Measurements from ENCODE around the gene DMAC2L. TPM values are rescaled to one million over a fixed set of nuclear protein-coding genes. Genes with fewer than 3 reads are reported as not detected.

Gene DMAC2L
- polyA plus RNA-seq, 1 of the 3 experiments (the other 2 are of a cell fraction) = 20.3 TPM

DNA sequence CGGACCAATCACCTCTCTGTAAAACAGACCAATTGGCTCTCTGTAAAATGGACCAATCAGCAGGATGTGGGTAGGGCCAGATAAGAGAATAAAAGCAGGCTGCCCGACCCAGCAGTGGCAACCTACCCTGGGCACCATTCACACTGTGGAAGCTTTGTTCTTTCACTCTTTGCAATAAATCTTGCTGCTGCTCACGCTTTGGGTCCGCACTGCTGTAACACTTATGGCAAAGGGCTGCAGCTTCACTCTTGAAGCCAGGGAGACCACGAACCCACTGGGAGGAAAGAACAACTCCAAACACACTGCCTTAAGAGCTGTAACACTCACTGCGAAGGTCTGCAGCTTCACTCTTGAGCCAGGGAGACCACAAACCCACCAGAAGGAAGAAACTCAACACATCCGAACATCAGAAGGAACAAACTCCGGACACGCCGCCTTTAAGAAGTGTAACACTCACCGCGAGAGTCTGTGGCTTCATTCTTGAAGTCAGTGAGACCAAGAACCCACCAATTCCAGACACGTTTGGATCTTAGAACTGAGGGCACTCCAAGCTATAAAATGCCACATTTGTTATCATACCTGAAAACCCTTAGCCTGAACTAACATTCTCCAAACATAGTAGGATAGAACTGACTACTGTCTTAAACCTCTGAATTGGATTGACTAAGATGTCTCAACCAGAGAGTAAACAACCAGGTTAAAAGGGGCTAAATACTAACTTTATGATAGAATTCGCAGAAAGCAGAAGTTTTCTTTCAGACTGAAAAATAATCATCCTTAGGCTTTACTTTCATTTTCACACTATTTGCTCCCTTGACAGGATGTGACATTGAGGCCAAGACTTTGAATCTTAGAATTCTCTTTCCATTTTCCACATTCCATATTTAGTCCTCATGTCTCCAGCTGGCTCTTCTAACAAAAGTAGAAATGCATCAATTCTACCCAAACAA lies 50.9 kb downstream of the DMAC2L start:
- Histone ChIP-seq H2AFZ (ENCODE audit: low read depth) (peak overlapping the region; percentile 63), H3K27me3 (ENCODE audit: insufficient read depth) (no peaks in the 10 kb centered on the region), H3K79me2 (ENCODE audit: insufficient read depth) (no peaks in the 10 kb centered on the region), H4K20me1 (ENCODE audit: insufficient read depth) (no peaks in the 10 kb centered on the region), H3K9ac (no peak overlapping the region), H3K27ac (ENCODE audit: low read depth in 2 of 2, low read length in 1 of 2) (peak overlapping the region in 1 of 2 experiments; percentile 18; a peak in 2 of 4 replicates), H3F3A (replicated peaks; ENCODE audit: insufficient read depth) (no peaks in the 10 kb centered on the region), H3K9me2 (no peaks in the 10 kb centered on the region), H3K4me3 (ENCODE audit: low read depth in 2 of 2, low read length in 1 of 2) (no peak overlapping the region), H3K4me2 (peak overlapping the region; percentile 40; the same call in 1 of the 2 replicates), H3K4me1 (ENCODE audit: control insufficient read depth in 1 of 2, insufficient read depth in 2 of 2, low read depth in 1 of 2, low read length in 1 of 2) (no peaks in the 10 kb centered on the region), H3K36me3 (replicated peaks in 1 of 2; ENCODE audit: control insufficient read depth in 1 of 2, insufficient read depth in 2 of 2, low read length in 1 of 2) (no peaks in the 10 kb centered on the region), H3K9me3 (no peaks in the 10 kb centered on the region)
- ChIA-PET CTCF (no interaction called here), POLR2A (no interaction called here)
- TF ChIP-seq RXRA (IDR thresholded peaks at IDR 0.05; ENCODE audit: borderline replicate concordance, low read depth) = no peak
- no peak for TF ChIP-seq ELF1 (IDR thresholded peaks at IDR 0.05)
- WGBS (ENCODE audit: low lambda C conversion rate) = 90% methylated on average over 14 of the region's 14 CpGs
- DNase-seq = no peak

DNA sequence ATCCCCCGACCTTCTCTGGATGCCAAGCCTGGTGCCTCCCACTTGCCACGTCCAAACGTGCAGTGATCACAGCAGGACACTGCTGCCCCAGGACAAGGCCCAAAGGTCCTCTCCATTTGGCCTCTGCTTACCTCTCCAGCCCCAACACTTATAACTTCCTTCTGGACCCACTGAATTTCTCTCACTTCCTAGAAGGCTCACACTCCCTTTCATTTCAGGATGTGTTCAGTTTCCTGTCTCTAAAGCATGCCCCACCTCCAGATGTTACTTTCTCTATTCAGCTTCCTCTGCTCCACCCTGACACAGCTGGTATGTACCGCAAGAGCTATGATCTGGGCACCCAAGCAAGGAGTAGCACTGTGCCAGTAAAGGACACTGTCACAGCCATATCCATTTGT lies 51.6 kb downstream of the DMAC2L start:
- Histone ChIP-seq H2AFZ (ENCODE audit: low read depth) (peak overlapping the region; percentile 63; the same call in 1 of the 2 replicates), H3K9me2 (no peaks in the 10 kb centered on the region), H3K9me3 (no peaks in the 10 kb centered on the region), H3K79me2 (ENCODE audit: insufficient read depth) (no peaks in the 10 kb centered on the region), H3K4me1 (ENCODE audit: control insufficient read depth in 1 of 2, insufficient read depth in 2 of 2, low read depth in 1 of 2, low read length in 1 of 2) (no peaks in the 10 kb centered on the region), H3K27ac (ENCODE audit: low read depth in 2 of 2, low read length in 1 of 2) (peak overlapping the region in 1 of 2 experiments; percentile 18; a peak in 2 of 4 replicates), H3K9ac (no peak overlapping the region), H3K4me3 (ENCODE audit: low read depth in 2 of 2, low read length in 1 of 2) (no peak overlapping the region), H3K36me3 (replicated peaks in 1 of 2; ENCODE audit: control insufficient read depth in 1 of 2, insufficient read depth in 2 of 2, low read length in 1 of 2) (no peaks in the 10 kb centered on the region), H3K4me2 (peak overlapping the region; percentile 40; the same call in 1 of the 2 replicates), H4K20me1 (ENCODE audit: insufficient read depth) (no peaks in the 10 kb centered on the region), H3K27me3 (ENCODE audit: insufficient read depth) (no peaks in the 10 kb centered on the region), H3F3A (replicated peaks; ENCODE audit: insufficient read depth) (no peaks in the 10 kb centered on the region)
- DNase-seq = no peak
- no peak for TF ChIP-seq JUND (IDR thresholded peaks at IDR 0.05)
- TF ChIP-seq, protein P1, sequence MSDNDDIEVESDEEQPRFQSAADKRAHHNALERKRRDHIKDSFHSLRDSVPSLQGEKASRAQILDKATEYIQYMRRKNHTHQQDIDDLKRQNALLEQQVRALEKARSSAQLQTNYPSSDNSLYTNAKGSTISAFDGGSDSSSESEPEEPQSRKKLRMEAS (IDR thresholded peaks at IDR 0.05; ENCODE audit: low read depth) = no peak
- TF ChIP-seq RFX5 (IDR thresholded peaks at IDR 0.05; ENCODE audit: low read length) = no peak
- TF ChIP-seq, protein P2, sequence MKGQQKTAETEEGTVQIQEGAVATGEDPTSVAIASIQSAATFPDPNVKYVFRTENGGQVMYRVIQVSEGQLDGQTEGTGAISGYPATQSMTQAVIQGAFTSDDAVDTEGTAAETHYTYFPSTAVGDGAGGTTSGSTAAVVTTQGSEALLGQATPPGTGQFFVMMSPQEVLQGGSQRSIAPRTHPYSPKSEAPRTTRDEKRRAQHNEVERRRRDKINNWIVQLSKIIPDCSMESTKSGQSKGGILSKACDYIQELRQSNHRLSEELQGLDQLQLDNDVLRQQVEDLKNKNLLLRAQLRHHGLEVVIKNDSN (IDR thresholded peaks at IDR 0.05; ENCODE audit: borderline replicate concordance, low read depth) = no peak
- no peak for TF ChIP-seq TCF12 (IDR thresholded peaks at IDR 0.05)
- TF ChIP-seq, protein P3, sequence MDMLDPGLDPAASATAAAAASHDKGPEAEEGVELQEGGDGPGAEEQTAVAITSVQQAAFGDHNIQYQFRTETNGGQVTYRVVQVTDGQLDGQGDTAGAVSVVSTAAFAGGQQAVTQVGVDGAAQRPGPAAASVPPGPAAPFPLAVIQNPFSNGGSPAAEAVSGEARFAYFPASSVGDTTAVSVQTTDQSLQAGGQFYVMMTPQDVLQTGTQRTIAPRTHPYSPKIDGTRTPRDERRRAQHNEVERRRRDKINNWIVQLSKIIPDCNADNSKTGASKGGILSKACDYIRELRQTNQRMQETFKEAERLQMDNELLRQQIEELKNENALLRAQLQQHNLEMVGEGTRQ (IDR thresholded peaks at IDR 0.05; ENCODE audit: borderline replicate concordance, low read depth, low read length) = no peak
- no peak for TF ChIP-seq CHD2 (IDR thresholded peaks at IDR 0.05; ENCODE audit: low read length, partially characterized antibody)
- TF ChIP-seq RAD21 (IDR thresholded peaks at IDR 0.05; ENCODE audit: low read length) = no peak
- TF ChIP-seq FOSL2 (IDR thresholded peaks at IDR 0.05; ENCODE audit: borderline replicate concordance, low read depth) = no peak
- TF ChIP-seq TEAD4 (IDR thresholded peaks at IDR 0.05; ENCODE audit: borderline replicate concordance, insufficient read depth) = no peak
- no peak for TF ChIP-seq EP300 (IDR thresholded peaks at IDR 0.05; ENCODE audit: borderline replicate concordance in 1 of 2, low read depth in 1 of 2, low read length in 1 of 2)
- no peak for TF ChIP-seq NFIC (IDR thresholded peaks at IDR 0.05; ENCODE audit: borderline replicate concordance)
- no peak for TF ChIP-seq RCOR1 (IDR thresholded peaks at IDR 0.05; ENCODE audit: low read length)
- no peak for TF ChIP-seq FOXM1 (IDR thresholded peaks at IDR 0.05; ENCODE audit: low read depth)
- TF ChIP-seq, protein P4, sequence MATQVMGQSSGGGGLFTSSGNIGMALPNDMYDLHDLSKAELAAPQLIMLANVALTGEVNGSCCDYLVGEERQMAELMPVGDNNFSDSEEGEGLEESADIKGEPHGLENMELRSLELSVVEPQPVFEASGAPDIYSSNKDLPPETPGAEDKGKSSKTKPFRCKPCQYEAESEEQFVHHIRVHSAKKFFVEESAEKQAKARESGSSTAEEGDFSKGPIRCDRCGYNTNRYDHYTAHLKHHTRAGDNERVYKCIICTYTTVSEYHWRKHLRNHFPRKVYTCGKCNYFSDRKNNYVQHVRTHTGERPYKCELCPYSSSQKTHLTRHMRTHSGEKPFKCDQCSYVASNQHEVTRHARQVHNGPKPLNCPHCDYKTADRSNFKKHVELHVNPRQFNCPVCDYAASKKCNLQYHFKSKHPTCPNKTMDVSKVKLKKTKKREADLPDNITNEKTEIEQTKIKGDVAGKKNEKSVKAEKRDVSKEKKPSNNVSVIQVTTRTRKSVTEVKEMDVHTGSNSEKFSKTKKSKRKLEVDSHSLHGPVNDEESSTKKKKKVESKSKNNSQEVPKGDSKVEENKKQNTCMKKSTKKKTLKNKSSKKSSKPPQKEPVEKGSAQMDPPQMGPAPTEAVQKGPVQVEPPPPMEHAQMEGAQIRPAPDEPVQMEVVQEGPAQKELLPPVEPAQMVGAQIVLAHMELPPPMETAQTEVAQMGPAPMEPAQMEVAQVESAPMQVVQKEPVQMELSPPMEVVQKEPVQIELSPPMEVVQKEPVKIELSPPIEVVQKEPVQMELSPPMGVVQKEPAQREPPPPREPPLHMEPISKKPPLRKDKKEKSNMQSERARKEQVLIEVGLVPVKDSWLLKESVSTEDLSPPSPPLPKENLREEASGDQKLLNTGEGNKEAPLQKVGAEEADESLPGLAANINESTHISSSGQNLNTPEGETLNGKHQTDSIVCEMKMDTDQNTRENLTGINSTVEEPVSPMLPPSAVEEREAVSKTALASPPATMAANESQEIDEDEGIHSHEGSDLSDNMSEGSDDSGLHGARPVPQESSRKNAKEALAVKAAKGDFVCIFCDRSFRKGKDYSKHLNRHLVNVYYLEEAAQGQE (IDR thresholded peaks at IDR 0.05; ENCODE audit: low read depth, low read length) = no peak
- no peak for TF ChIP-seq GABPA (IDR thresholded peaks at IDR 0.05; ENCODE audit: low read depth)
- TF ChIP-seq FOXJ3 (CRISPR knock-in tag; IDR thresholded peaks at IDR 0.05) = no peak
- WGBS (ENCODE audit: low lambda C conversion rate) = 92% methylated on average over 4 of the region's 4 CpGs
- ChIA-PET CTCF (no interaction called here), POLR2A (no interaction called here)

Data from SK-N-SH (cell line).